GM10266 (cell line): ENCODE data around the gene KLK8.

ENCODE experiments used
- DNase-seq: peaks from one replicate; pipeline ENCODE4 v3.0.0; 2012; ENCODE audit errors: extremely low spot score
- TF ChIP-seq, protein P1 (sequence below): IDR thresholded peaks from 2 replicates; pipeline ENCODE4 v1.5.1; 2012; ENCODE audit warnings: mild to moderate bottlenecking, low read depth; ENCODE audit not compliant: control insufficient read depth, insufficient read depth; ENCODE audit errors: missing control alignments

Gene KLK8

GRCh38 chr19:51009061-51009891, 7.9 kb upstream of the KLK8 start:
- TF ChIP-seq, protein P1, sequence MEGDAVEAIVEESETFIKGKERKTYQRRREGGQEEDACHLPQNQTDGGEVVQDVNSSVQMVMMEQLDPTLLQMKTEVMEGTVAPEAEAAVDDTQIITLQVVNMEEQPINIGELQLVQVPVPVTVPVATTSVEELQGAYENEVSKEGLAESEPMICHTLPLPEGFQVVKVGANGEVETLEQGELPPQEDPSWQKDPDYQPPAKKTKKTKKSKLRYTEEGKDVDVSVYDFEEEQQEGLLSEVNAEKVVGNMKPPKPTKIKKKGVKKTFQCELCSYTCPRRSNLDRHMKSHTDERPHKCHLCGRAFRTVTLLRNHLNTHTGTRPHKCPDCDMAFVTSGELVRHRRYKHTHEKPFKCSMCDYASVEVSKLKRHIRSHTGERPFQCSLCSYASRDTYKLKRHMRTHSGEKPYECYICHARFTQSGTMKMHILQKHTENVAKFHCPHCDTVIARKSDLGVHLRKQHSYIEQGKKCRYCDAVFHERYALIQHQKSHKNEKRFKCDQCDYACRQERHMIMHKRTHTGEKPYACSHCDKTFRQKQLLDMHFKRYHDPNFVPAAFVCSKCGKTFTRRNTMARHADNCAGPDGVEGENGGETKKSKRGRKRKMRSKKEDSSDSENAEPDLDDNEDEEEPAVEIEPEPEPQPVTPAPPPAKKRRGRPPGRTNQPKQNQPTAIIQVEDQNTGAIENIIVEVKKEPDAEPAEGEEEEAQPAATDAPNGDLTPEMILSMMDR, result no peak
- DNase-seq, result no peak

DNA sequence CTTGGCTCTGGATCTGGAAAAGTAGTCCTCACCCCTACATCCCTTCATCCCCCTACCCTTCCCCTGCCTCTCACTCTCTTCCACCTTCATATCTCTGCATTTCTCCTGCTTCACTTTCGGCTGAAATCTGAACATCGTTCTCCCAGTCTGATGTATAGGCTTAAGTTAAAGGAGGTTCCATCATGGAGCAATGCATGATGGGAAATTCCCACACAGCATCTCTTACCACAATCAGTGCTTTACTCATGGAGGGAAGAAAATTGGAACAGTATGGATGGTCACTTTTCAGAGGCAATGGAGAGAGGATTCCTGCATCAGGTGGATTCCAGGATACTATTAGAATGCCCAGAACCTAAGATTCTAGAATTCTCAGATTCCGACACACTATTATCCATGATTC, 6.1 kb upstream of the KLK8 start:
- TF ChIP-seq, protein P1, result no peak
- DNase-seq, result no peak

- TF ChIP-seq, protein P1, result no peak
- no peak for DNase-seq
These were observed 5.0 kb upstream of the KLK8 start for GRCh38 chr19:51006406-51006805.

GRCh38 chr19:51005248-51005647, 3.8 kb upstream of the KLK8 start:
- DNase-seq, result no peak
- TF ChIP-seq, protein P1, result no peak

- TF ChIP-seq, protein P1, result no peak
- no peak for DNase-seq
These were observed 1.9 kb upstream of the KLK8 start for GRCh38 chr19:51003316-51003715.

DNA sequence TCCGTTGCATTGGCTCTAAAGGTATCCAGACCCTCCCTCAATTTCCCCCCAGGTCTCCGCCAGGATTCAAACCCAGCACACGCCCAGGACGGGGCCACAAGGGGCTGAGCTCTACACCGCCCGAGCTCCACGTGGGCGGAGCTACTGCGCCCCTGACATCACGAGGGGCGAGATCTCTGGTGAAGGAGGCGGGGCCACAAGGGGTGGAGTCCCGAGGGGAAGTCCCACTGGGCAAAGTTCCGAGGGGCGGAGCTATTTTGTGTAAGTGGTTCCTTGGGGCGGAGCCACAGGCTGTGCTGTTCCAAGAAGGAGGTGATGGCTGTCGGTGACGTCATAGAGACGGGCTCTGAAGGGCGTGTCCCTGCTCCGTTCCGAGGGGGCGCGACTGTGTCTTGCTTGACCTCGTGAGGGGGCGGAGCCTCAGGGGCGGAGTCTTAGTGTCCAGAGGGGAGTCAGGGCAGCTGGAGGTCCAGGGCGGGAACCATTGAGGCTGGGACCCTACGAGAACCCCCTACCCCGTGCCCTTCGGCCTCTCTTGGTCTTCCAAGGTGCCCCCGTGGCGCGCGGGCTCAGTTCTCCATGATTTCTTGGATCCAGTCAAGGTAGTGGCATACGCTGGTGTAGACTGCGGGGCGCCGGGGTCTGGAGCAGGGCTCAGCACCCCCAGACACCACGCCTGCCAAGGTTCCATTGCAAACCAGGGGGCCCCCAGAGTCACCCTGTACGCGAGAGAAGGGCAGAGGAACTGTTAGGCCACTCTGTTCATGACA, 1.3 kb upstream of the KLK8 start:
- no peak for DNase-seq
- TF ChIP-seq, protein P1, result no peak

DNA sequence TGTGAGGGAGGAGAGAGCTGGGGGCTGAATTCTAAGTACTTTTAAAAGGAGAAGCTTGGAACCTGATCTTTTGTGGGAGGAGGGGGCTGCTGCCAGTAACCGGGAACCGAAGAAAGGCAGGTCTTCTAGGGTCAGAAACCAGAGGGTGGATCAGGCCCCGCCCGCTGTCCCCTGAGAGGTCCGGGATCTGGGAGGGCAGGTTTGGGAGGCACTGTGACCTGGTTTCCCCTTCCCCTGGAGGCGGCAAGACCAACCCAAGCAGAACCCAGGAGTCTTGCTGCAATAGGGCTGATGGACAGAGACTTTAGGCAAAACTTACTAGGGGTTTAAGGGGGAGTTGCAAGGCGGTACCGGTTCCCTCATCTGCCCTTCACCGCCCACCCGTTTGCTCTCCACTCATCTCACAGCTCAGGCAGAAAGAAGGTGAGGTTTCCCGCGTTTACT, 707 bp upstream of the KLK8 start:
- TF ChIP-seq, protein P1, result no peak
- DNase-seq, result no peak
